SKM-1 (cell line): Measurements from ENCODE around the gene MRPL9.
"Not testable (repeated sequence)": the region's sequence is repeated elsewhere in the genome, so short reads cannot be mapped to it uniquely, and the experiment has no call there.

Source experiments
- DNase-seq: peaks from one replicate; lab custom pipeline; 2025; ENCODE audit not compliant: unreplicated experiment; lab: John Stamatoyannopoulos, UW

MRPL9 gene

DNA sequence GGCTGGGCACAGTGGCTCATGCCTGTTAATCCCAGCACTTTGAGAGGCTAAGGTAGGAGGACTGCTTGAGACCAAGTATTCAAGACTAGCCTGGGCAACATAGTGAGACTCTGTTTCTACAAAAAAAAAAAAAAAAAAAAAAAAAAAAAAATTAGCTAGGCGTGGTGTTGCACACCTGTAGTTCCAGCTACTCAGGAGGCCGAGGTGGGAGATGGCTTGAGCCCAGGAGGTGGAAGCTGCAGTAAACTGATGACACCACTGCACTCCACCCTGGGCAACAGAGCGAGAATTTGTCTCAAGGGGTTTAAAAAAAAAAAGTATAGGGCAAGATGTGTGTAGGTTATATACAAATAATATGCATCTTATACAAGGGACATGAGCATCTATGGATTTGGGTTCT lies 24.4 kb upstream of the MRPL9 start:
- no peak for DNase-seq

DNA sequence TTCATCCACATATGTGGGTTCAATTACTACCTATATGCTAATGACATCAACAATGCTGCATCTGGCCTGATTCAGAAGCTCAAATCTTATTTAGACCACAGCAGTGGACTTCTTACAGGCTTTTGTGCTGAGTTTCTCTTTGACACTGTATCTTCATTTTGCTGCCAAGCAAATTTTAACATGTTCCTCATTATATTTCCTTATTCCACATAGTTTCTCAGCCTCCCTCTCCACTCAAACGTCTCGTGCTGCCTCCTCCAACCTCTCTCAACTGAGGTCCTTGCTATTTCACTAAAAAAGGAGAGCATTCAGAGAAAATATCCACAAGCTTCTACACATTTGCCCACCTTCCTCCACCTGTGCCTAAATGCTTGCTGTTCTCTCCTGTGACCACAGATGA lies 20.5 kb upstream of the MRPL9 start:
- DNase-seq, result no peak

DNA sequence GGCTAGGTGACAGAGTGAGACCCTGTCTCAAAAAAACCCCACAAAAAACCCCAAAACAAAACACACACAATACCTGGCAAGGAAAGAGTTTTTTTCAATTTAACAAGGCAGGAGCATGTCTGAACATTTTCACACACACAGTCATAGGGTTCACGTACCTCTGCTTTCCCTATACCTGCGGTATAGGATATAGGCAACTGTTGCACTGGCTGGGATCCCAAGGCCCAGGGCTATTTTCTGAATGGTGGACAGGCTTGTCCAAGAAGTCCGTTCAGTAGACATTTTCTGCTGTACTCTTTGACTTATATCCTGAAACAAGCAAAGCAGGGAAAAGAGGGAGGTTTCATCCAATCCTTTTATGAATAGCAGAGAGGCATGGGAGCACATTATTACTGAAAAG lies 19.4 kb upstream of the MRPL9 start:
- DNase-seq, result no peak

DNA sequence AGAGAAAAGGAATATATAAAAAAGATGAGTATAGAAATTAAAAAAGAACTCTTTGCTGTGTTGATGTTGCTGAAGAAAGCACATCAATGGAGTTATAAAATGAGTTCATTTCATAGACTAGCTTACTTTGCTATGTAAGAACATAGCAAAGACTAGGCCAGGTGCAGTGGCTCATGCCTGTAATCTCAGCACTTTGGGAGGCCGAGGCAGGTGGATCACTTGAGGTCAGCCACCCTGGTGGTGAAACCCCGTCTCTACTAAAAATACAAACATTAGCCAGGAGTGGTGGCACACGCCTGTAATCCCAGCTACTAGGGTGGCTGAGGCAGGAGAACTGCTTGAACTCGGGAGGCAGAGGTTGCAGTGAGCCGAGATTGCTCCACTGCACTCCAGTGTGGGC lies 18.7 kb upstream of the MRPL9 start:
- not testable (repeated sequence) for DNase-seq

DNA sequence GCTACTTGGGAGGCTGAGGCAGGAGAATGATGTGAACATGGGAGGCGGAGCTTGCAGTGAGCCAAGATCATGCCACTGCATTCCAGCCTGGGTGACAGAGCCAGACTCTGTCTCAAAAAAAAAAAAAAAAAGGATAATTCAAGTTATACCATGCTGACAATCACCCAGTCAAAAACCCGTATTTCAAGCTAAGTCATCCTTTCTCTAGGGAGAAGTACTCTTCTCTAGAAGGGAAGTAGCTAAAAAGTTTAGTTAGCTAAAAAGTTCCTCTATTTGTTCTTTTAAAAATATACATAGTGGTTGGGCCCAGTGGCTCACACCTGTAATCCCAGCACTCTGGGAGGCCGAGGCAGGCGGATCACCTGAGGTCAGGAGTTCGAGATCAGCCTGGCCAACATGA lies 17.4 kb upstream of the MRPL9 start:
- not testable (repeated sequence) for DNase-seq

DNA sequence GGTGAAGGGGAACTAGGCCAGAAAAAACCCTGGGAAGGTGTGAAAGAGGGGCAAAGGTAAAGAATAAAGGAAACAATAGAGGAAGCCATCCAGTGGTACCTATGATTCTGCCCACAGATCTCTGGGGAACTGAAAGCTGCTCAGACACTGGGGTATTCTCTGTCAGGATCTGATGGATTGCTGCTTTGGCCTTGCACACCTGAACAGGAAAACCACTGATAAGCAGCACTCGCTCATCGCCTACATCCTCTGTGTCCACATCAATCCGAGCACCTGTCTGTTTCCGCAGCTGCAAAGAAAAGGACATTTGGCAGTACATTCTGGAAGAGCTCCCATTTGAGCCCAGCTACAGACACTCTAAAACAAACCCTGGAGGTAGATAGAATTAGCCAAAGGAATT lies 16.6 kb upstream of the MRPL9 start:
- no peak for DNase-seq

DNA sequence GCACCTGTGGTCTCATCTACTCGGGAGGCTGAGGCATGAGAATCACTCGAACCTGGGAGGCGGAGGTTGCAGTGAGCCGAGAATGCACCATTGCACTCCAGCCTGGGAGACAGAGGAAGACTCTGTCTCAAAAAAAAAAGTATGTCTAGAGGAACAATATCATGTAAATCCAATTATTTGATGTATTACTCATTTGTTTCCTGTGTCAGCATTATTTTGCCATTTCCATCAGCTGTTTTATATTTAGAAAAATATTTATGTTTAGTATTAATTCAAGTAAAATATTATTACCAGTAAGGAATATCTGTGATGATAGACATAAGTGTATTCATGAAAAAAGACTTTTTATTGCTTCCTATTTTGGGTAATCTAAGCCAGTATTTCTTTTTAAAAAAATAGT lies 14.0 kb upstream of the MRPL9 start:
- DNase-seq, result no peak

DNA sequence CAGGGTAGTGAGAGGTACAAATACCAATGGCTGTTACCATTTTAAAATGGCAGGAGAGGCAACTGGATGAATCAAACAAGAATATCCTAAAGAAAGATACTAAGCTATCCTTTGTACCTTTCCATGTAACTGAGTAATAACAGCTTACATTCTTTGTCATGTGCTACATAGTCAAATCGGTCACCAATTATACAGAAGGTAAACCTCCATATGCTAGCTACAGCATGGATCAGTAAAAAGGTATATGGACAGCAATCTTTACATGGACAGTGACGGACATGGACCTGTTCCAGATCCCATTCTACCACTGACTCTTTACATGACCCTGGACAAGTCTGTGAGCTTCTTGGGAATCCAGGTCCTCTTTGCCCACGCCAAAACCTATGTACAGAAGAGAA lies 13.4 kb upstream of the MRPL9 start:
- DNase-seq, result no peak

DNA sequence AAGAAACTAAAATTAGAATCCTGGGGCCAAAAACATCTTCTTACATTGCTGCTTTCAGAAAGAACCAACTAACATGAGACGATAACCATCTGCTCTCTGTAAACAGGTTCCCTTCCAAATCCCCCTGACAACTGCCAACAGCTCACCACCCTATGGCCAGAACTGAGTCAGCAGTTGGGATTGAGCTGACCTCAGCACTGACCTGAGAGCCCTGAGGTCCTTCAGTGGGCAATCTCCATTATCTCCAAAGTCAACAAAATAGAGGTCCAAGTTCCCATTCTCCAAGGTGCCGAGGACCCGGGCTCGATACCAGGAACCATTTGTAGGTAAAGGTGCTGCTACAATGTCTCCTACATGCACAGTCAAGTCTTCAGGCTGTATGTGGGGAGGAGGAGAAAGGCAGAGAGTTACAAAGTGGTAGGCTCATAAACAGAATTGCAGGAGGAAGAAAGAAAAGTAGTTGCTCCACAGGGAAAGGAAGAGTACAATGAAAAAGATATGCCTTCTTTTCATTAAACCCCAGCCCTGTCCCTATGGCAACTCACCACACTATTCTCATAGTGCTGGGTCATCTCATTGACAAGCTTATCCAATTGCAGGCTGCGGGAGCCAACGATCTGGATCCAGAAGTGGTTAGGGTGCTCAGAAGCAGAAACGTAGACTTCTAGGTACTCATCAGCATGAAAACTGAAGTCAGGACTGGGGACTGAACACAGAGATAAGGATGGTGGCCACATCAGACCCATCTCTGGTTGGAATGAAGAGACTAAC lies 12.8 kb upstream of the MRPL9 start:
- DNase-seq, result no peak

DNA sequence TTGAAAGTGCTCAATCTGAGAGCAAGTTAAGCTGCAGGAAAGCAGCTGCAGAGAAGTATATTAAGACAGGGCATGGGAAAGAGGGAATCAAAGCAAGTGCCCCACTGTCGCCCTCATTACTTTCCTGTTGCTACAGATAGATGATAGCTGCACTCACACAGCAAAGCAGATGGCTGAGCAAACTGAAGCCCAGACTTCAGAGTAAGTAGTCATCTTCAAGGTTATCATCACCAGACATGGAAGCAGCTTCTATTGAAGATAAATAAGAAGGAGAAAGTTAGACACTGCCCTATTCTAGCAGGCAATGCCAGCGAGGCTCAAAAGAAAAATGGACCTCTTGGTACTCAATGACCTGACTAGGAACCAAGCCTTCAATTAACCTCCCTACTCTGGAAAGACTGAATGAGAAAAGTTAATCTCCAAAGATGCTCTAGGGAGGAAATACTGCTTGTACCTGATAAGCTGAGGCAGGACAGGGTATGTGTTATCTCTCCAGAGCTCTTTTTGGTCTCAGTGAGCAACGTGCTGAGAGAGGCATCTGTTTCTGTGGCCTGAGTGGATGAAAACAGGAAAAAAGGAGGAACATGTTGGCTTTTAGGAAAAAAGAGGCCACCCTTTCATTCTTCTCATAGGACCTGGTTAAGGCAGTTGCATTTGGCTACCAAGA lies 11.1 kb upstream of the MRPL9 start:
- no peak for DNase-seq

DNA sequence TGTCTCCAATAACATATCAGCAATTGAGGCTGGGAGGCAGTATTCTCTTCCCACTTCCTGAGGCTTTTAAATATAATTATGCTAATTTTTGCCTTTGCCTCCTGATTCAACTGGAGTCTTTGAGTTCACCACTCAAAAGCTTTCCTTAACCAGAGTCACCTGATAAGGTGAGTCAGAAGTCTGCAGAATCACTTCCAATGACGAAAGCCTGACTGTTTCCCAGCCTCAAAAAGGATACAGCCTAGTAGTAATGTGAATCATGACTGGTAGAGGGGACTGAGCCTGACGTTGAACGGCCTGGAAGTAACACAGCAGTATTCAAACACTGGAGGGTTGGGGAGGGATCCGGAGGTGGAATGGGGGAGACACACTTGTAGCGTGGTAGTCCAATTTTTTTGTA lies 10.4 kb upstream of the MRPL9 start:
- DNase-seq, result no peak

DNA sequence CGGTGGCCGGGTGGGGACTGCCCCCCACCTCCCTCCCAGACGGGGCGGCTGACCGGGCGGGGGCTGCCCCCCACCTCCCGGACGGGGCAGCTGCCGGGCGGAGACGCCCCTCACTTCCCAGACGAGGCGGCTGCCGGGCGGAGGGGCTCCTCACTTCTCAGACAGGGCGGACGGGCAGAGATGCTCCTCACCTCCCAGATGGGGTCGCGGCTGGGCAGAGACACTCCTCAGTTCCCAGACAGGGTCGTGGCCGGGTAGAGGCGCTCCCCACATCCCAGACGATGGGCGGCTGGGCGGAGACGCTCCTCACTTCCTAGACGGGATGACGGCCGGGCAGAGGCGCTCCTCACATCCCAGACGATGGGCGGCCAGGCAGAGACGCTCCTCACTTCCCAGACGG lies 6.0 kb upstream of the MRPL9 start:
- DNase-seq, result not testable (repeated sequence)

DNA sequence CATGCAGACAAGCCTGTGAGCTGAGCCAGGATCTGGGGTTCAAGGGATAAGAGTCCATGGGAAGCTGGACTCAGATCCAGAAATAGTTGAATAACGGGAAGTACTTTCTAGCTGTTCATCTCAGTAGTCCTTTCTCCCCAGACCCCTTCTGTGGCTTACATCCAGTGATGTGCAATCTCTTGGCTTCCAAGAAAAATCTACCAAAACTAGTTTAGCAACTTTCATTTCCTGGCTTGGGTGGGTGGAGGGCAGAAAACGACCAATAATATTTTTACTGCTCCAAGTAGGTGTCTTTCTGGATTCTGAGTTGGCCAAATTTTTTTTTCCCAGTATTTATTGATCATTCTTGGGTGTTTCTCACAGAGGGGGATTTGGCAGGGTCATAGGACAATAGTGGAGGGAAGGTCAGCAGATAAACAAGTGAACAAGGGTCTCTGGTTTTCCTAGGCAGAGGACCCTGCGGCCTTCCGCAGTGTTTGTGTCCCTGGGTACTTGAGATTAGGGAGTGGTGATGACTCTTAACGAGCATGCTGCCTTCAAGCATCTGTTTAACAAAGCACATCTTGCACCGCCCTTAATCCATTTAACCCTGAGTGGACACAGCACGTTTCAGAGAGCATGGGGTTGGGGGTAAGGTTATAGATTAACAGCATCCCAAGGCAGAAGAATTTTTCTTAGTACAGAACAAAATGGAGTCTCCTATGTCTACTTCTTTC lies 5.2 kb upstream of the MRPL9 start:
- not testable (repeated sequence) for DNase-seq

DNA sequence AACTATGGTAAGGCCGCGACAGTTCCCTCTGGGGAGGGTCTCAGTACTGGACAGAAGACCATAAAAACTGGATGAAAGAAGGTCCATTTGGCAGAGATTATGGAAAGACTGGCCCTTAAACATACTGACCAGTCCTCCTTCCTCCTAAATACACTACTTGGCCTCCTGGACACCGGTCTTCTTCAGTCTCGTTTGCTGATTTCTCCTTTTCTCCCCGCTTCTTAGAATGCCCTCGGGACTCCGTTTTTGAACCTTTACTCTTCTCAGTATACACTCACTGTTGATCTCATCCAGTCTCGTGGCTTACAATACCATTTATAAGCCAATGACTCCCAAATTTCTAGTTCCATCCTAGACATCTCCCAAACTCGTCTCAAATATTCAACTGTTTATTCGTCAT lies 694 bp upstream of the MRPL9 start:
- DNase-seq, result no peak

DNA sequence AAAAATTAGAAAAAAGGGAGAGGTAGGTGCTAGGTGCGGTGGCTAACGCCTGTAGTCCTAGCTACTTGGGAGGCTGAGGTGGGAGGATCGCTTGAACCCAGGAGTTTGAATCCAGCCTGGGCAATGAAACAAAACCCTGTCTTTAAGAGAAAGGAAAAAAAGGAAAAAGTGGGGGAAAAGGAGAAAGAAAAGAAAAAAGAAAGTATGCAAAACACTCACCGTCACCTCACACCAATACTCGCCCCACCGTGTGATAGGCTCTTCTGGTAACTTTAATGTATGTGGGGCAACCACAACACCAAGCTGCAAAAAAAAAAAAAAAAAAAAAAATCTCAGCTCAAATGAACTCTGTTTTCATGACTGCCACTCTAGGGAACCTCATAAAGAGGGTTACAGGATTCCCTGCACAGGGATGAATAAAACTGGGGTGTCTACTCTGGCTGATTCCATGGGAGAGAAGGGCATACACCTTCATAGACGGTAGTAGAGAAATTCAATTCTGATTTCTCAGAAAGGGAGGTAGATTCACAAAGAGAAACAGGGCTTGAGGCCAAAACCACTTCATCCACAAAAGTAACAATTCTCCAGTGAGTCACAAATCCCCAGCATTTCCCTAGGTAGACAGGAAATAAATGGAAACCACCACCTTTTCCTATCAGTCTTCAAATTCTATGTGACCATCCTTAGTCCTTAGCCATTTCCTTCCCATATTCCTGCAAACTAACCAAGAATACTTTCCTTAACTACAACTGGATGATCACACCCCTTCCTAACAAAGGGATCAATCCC lies 2.5 kb downstream of the MRPL9 start:
- no peak for DNase-seq

DNA sequence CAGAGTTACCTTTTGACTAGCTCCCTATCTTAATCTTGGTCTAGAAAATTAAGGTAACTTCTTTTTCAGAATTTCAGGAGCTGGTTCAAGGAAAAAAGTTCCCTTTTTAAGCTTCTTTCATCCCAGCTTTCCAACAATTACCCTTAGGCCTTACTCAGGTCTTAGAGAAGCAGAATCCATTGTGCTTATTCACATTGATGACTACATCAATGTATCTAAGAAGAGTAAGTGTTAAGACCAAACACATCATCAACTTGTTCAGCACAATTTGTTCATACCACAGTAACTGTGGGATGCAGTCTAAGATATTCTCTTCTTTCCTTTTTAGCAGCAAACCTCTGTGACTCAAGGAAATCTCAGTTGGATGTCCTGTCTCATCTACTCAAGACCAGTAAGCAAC lies 4.1 kb downstream of the MRPL9 start:
- no peak for DNase-seq

DNA sequence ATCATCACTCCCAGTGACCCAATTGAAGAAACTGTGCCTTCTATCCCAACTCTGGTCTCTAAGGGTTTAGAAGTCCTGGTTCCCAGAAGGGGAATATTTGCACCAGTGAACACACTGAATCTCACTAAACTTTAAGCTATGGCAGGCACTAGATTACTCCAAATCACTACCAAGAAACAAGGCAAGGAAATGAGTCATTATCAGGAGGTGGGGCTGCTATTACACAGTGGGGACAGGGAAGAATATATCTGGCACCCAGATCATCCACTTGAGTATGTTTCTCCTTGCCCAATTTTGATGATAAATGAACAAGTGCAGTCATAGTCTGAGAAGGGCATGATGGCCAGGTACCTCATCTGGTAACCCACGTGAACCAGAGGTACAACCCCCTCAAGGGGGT lies 7.0 kb downstream of the MRPL9 start:
- no peak for DNase-seq

DNA sequence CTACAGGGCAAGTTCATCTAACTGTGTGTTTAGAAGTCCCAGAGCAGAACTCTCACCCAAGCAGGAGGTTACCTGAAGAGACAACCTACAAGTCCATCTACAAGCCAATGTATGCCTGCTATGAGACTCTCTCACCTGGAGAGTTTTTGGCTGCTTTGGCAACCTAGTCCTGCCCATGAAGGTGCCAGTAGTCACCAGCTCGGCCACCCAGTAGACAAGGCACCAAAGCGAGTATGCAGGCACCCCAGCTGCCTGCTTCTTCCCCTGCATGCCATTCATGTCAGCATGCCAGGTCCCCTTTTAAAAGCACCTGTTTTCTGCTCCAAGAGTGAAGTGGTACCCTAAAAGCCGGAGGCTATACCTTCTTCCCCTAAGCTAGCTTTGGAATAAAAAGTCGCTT lies 21.8 kb downstream of the MRPL9 start:
- no peak for DNase-seq

DNA sequence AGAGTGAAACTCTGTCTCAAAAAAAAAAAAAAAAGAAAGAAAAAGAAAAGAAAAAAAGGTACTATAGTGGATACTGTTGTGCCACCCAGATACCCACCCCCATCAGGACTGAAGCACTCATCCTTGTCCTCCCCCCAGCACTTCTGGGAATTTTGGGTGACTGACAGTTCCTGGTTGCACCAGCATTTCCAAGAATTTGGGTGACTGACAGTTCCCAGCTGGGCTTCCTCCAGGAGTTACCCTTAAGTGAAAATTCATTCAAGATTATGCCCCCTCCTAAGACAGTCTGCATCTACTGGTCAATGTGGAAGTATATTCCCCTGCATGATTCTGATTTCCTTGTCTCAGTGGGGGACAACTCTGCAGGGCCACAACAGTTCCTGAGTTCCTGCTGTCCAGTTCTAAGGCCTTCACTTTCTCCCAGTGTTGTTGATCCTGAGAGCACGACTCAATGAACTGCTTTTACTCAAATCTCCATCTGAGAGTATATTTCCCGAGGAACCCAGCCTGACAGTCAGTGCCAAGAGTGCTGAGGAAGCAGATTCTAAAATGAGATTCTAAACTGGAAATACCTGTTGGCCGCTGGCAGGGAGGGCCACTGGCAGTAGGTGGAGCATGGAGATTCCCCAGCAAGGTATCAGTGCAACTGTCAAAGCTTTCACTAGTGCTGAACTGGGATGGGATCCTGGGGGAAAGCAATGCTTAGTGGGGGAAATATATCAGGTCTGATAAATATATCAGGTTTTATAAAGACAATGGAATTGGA lies 23.5 kb downstream of the MRPL9 start:
- DNase-seq, result no peak

DNA sequence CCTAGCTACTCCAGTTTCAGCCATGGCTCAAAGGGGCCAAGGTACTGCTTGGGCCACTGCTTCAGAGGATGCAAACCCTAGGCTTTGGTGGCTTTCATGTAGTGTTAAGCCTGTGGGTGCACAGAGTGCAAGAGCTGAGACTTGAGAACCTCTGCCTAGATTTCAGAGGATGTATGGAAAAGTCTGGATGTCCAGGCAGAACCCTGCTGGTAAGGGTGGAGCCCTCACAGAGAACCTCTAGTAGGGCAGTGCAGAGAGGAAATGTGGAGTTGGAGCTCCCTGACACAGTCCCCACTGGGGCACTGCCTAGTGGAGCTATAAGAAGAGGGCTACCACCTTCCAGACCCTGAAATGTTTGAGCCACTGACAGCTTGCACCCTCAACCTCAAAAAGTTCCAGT lies 25.8 kb downstream of the MRPL9 start:
- no peak for DNase-seq

DNA sequence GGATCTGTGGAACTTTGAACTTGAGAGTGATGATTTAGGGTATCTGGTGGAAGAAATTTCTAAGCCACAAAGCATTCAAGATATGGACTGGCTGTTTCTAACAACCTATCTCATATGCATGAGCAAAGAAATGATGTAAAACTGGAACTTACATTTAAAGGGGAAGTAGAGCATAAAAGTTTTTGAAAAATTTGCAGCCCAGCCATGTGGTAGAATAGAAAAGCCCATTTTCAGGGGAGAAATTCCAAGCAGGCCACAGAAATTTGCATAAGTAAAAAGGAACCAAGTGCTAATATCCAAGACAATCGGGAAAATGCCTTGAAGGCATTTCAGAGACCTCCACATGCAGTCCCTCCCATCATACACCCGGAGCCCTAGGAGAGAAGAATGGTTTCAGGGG lies 26.3 kb downstream of the MRPL9 start:
- DNase-seq, result no peak
